Skeletal muscle tissue (tissue), 4 donors: ENCODE results near the gene ZBTB7C. TPM values are rescaled to one million over a fixed set of nuclear protein-coding genes. Genes with fewer than 3 reads are reported as not detected.

Source experiments
- H3K27ac ChIP-seq: one replicate; pipeline ENCODE4 v1.7.0; 2013; ENCODE audit warnings: mild to moderate bottlenecking, low read depth, low read length, inconsistent platforms
- H3K27me3 ChIP-seq, 3 donors: one replicate each; pipeline ENCODE4 v1.7.0; 2013; ENCODE audit warnings: low read length in 3 of 3; ENCODE audit not compliant: control insufficient read depth in 3 of 3, insufficient read depth in 3 of 3
- H3K36me3 ChIP-seq, 3 donors: one replicate each; pipeline ENCODE4 v1.7.0; 2013; ENCODE audit warnings: low read length in 3 of 3; ENCODE audit not compliant: control insufficient read depth in 3 of 3, insufficient read depth in 3 of 3
- H3K4me1 ChIP-seq, 3 donors: one replicate each; pipeline ENCODE4 v1.7.0; 2013; ENCODE audit warnings: low read length in 3 of 3, mild to moderate bottlenecking in 3 of 3; ENCODE audit not compliant: control insufficient read depth in 3 of 3, insufficient read depth in 3 of 3
- H3K4me3 ChIP-seq, 3 donors: one replicate each; pipeline ENCODE4 v1.7.0; 2013; ENCODE audit warnings: low read length in 3 of 3
- H3K9ac ChIP-seq, 3 donors: one replicate each; pipeline ENCODE4 v1.7.0; 2013; ENCODE audit warnings: low read length in 3 of 3, mild to moderate bottlenecking in 3 of 3, moderate library complexity in 2 of 3, low read depth in 1 of 3
- H3K9me3 ChIP-seq, 3 donors: one replicate each; pipeline ENCODE4 v1.7.0; 2013; ENCODE audit warnings: low read length in 3 of 3; ENCODE audit not compliant: control insufficient read depth in 3 of 3
- total RNA-seq: library from RNA; depleted of rRNA; stranded (reverse); fragments of >200 nt; gene quantifications from one replicate; pipeline ENCODE4 v1.2.3, GENCODE V29; 2014
- donor health status: Osteomylitis.

ZBTB7C gene
- total RNA-seq, 1 donor from 2014 or later, result 2.6 TPM

DNA sequence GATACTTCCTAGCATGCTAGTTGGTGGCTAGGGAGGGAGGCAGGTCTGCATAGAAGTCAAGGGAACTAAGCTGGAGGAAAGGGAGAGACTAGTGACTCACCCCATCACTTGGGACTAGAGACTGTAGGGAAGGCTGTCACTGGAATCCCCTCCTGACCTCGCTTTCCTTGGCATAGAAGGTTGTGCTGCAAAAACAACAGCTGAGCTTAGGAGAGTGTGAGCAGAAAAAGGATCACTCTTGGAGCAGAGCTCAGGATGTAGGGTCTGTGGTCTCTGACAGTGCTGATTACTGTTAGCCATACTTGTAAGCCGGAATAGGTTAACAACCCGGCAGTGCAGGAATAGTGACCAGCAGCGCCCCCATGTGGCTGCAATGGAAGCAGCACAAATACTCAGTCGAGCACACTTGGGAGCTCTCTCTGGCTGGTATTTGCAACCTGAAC is 411.8 kb downstream of the ZBTB7C start:
- H3K9ac ChIP-seq, result no peak overlapping the region
- peaks cover 0 to 2% (median 0%) of the 10 kb centered on the region in 3 donors for H3K9me3 ChIP-seq
- no peaks in the 10 kb centered on the region for H3K36me3 ChIP-seq
- H3K27me3 ChIP-seq, result peaks cover 0 to 3% (median 0%) of the 10 kb centered on the region in 3 donors
- no peaks in the 10 kb centered on the region for H3K4me1 ChIP-seq
- no peak overlapping the region for H3K27ac ChIP-seq
- no peak overlapping the region for H3K4me3 ChIP-seq

- Histone ChIP-seq H3K27ac (no peak overlapping the region), H3K4me3 (no peak overlapping the region), H3K9me3 (peaks cover 0 to 2% (median 0%) of the 10 kb centered on the region in 3 donors), H3K4me1 (no peaks in the 10 kb centered on the region), H3K27me3 (peaks cover 0 to 3% (median 0%) of the 10 kb centered on the region in 3 donors), H3K36me3 (no peaks in the 10 kb centered on the region), H3K9ac (no peak overlapping the region)
Measured at GRCh38 chr18:47996091-47996541, 413.1 kb downstream of the ZBTB7C start.

DNA sequence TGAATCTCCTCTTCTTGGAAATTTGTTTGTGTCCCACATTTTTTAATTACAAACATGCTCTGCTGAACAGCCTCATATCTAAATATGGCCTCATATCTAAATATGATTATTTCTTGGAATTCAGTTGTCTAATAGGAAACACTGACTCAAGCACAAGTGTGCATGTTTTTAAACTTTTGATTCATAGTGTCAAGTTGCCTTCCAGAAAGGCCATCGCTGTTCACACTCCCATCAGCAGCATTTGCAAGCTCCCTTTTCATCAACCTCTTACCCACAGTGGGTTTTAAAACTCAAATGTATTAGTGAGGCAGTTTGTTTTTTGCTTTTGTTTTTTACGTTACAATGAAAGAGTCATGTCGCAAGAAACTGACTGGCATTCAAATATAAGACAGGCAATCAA is 413.5 kb downstream of the ZBTB7C start:
- Histone ChIP-seq H3K9ac (no peak overlapping the region), H3K27me3 (peaks cover 0 to 3% (median 0%) of the 10 kb centered on the region in 3 donors), H3K4me3 (no peak overlapping the region), H3K4me1 (no peaks in the 10 kb centered on the region), H3K27ac (no peak overlapping the region), H3K9me3 (peaks cover 0 to 2% (median 0%) of the 10 kb centered on the region in 3 donors), H3K36me3 (no peaks in the 10 kb centered on the region)

- no peaks in the 10 kb centered on the region for H3K36me3 ChIP-seq
- H3K27me3 ChIP-seq, result peaks cover 0 to 3% (median 0%) of the 10 kb centered on the region in 3 donors
- H3K4me1 ChIP-seq, result no peaks in the 10 kb centered on the region
- H3K9me3 ChIP-seq, result peaks cover 0 to 2% (median 0%) of the 10 kb centered on the region in 3 donors
- H3K9ac ChIP-seq, result no peak overlapping the region
- no peak overlapping the region for H3K4me3 ChIP-seq
- H3K27ac ChIP-seq, result no peak overlapping the region
Measured at GRCh38 chr18:47993409-47993808, 415.8 kb downstream of the ZBTB7C start.

GRCh38 chr18:47992976-47993375 is 416.2 kb downstream of the ZBTB7C start:
- no peak overlapping the region for H3K4me3 ChIP-seq
- H3K9ac ChIP-seq, result no peak overlapping the region
- H3K27ac ChIP-seq, result no peak overlapping the region
- no peaks in the 10 kb centered on the region for H3K4me1 ChIP-seq
- H3K36me3 ChIP-seq, result no peaks in the 10 kb centered on the region
- peaks cover 0 to 3% (median 0%) of the 10 kb centered on the region in 3 donors for H3K27me3 ChIP-seq
- H3K9me3 ChIP-seq, result peaks cover 0 to 2% (median 0%) of the 10 kb centered on the region in 3 donors

DNA sequence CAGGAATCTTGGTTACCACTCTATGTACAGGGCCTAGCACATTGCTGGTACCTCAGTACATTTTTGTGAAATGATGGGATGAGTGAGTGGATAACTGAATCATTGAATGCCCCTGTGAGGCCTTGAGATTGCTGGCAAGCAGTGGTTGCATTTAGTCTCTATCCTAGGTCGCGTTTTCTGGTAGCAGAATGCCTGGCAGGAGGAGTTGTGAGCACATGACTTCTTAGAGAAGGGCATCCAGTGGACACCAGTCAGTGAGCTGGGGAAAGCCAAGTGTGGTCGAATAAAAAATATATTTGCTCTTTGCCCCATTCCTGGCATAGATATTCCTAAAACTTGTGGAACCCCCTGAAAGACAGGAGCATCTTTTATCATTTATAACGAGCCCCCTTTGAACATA is 416.9 kb downstream of the ZBTB7C start:
- Histone ChIP-seq H3K27me3 (peaks cover 0 to 3% (median 0%) of the 10 kb centered on the region in 3 donors), H3K4me1 (no peaks in the 10 kb centered on the region), H3K9ac (no peak overlapping the region), H3K9me3 (peaks cover 0 to 2% (median 0%) of the 10 kb centered on the region in 3 donors), H3K4me3 (no peak overlapping the region), H3K36me3 (no peaks in the 10 kb centered on the region), H3K27ac (no peak overlapping the region)

GRCh38 chr18:47990981-47991380 is 418.2 kb downstream of the ZBTB7C start:
- H3K27ac ChIP-seq, result no peak overlapping the region

DNA sequence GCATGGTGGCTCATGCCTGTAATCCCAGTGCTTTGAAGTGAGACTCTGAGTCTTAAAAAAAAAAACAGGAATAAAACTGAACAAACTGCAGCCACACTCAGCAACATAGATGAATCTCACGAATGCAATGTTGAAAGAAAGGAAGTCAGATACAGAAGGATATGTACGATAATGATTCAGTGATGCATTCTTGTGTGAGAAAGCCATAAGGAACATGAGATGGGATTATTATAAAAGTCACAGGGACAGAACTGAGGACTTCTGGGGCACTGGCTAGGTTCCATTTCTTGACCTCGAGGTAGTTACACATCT is 421.8 kb downstream of the ZBTB7C start:
- Histone ChIP-seq H3K9me3 (no peaks in the 10 kb centered on the region), H3K4me1 (no peaks in the 10 kb centered on the region), H3K27me3 (peaks cover 0 to 4% (median 0%) of the 10 kb centered on the region in 3 donors), H3K9ac (no peak overlapping the region), H3K27ac (no peak overlapping the region), H3K36me3 (no peaks in the 10 kb centered on the region), H3K4me3 (no peak overlapping the region)

More at GRCh38 chr18:47990981-47991380, 418.2 kb downstream of the ZBTB7C start:
- Histone ChIP-seq H3K4me3 (no peak overlapping the region), H3K4me1 (no peaks in the 10 kb centered on the region), H3K9ac (no peak overlapping the region), H3K9me3 (no peaks in the 10 kb centered on the region), H3K36me3 (no peaks in the 10 kb centered on the region), H3K27me3 (peaks cover 0 to 3% (median 0%) of the 10 kb centered on the region in 3 donors)

- Histone ChIP-seq H3K27ac (no peak overlapping the region), H3K4me1 (no peaks in the 10 kb centered on the region), H3K9me3 (no peaks in the 10 kb centered on the region), H3K27me3 (peaks cover 0 to 4% (median 0%) of the 10 kb centered on the region in 3 donors), H3K4me3 (no peak overlapping the region), H3K36me3 (no peaks in the 10 kb centered on the region), H3K9ac (no peak overlapping the region)
Measured at GRCh38 chr18:47986620-47987387, 422.4 kb downstream of the ZBTB7C start.

DNA sequence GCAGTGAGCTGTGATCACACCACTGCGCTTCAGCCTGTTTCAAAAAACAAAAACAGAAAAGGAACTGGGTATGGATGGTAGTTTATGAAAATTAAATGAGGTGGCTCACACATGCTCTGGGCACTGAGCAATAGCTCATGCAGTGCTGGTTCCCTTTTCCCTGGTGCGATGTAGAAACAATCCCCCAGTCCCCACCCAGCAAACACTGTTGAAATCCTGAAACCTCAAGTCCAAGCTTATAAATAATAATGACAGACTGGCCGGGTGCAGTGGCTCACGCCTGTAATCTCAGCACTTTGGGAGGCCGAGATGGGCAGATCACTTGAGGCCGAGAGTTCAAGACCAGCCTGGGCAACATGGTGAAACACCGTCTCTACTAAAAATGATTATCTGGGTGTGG is 423.3 kb downstream of the ZBTB7C start:
- H3K27ac ChIP-seq, result no peak overlapping the region

More for the DNA sequence above, 423.3 kb downstream of the ZBTB7C start:
- H3K4me3 ChIP-seq, result no peak overlapping the region
- H3K36me3 ChIP-seq, result no peaks in the 10 kb centered on the region
- H3K27me3 ChIP-seq, result peaks cover 0 to 4% (median 0%) of the 10 kb centered on the region in 3 donors
- no peak overlapping the region for H3K9ac ChIP-seq
- H3K4me1 ChIP-seq, result no peaks in the 10 kb centered on the region
- no peaks in the 10 kb centered on the region for H3K9me3 ChIP-seq
